HepG2 (cell line): Measurements from ENCODE around the gene TAS1R3. TPM values are rescaled to one million over a fixed set of nuclear protein-coding genes. Genes with fewer than 3 reads are reported as not detected.

Source experiments
- AGO1 ChIP-seq: fragments of 200-400 bp; formaldehyde crosslinking; IDR thresholded peaks from 2 replicates; pipeline ENCODE4 v1.6.1; 2017; ENCODE audit warnings: mild to moderate bottlenecking, low read depth, low read length, moderate library complexity; ENCODE audit not compliant: poor library complexity, severe bottlenecking
- CHCHD3 ChIP-seq: sonication (generic); formaldehyde crosslinking; IDR thresholded peaks from 2 replicates; pipeline ENCODE4 v1.8.0; 2022; ENCODE audit warnings: mild to moderate bottlenecking, missing genetic modification reagents, moderate library complexity
- CHD2 ChIP-seq: IDR thresholded peaks from 2 replicates; pipeline ENCODE4 v1.6.1; 2011; ENCODE audit warnings: low read depth, low read length, improper control_type of control experiment
- DBP ChIP-seq: sonication (generic); formaldehyde crosslinking; IDR thresholded peaks from 2 replicates; pipeline ENCODE4 v1.4.0; 2020; ENCODE audit warnings: missing genetic modification reagents; ENCODE audit errors: not compliant biosample characterization
- FOXA3 ChIP-seq: IDR thresholded peaks from 2 replicates; pipeline ENCODE4 v1.6.1; 2016; ENCODE audit warnings: missing genetic modification reagents, missing compliant biosample characterization
- FOXC1 ChIP-seq: sonication (generic); formaldehyde crosslinking; IDR thresholded peaks from 2 replicates; pipeline ENCODE4 v1.8.0; 2022; ENCODE audit warnings: mild to moderate bottlenecking, missing genetic modification reagents, borderline replicate concordance
- HDAC1 ChIP-seq: sonication (generic); formaldehyde crosslinking; IDR thresholded peaks from 2 replicates; pipeline ENCODE4 v1.5.1; 2020; ENCODE audit warnings: mild to moderate bottlenecking, missing genetic modification reagents
- HDAC2 ChIP-seq: sonication (generic); formaldehyde crosslinking; IDR thresholded peaks from 2 replicates; pipeline ENCODE4 v1.4.0; 2020; ENCODE audit warnings: missing genetic modification reagents
- KLF16 ChIP-seq, 2 experiments: sonication (generic) in 1 of 2; formaldehyde crosslinking in 1 of 2; IDR thresholded peaks; 2 replicates each; pipeline versions ENCODE4 v1.6.1 to v1.8.0; 2016 to 2023; ENCODE audit warnings: missing genetic modification reagents in 2 of 2, missing compliant biosample characterization in 1 of 2
- LCORL ChIP-seq, 2 experiments: fragments of 450-650 bp in 1 of 2; sonication (generic) in 1 of 2; formaldehyde crosslinking in 1 of 2; IDR thresholded peaks; 2 replicates each; pipeline versions ENCODE4 v1.5.0 to v1.6.1; 2017 to 2020; ENCODE audit warnings: antibody characterized with exemption in 1 of 2, missing genetic modification reagents in 1 of 2
- PAXIP1 ChIP-seq: sonication (generic); formaldehyde crosslinking; conservative IDR thresholded peaks from 2 replicates; pipeline ENCODE4 v1.4.0; 2020; ENCODE audit warnings: mild to moderate bottlenecking, missing genetic modification reagents, moderate library complexity
- SPEN ChIP-seq: sonication (generic); formaldehyde crosslinking; IDR thresholded peaks from 2 replicates; pipeline ENCODE4 v1.5.1; 2020; ENCODE audit warnings: low read depth, mild to moderate bottlenecking, missing genetic modification reagents
- SUZ12 ChIP-seq: fragments of 150-350 bp; IDR thresholded peaks from 2 replicates; pipeline ENCODE4 v1.6.1; 2014; ENCODE audit warnings: low read depth, low read length
- THAP11 ChIP-seq: IDR thresholded peaks from 2 replicates; pipeline ENCODE4 v1.6.1; 2016; ENCODE audit warnings: missing biosample characterization, missing genetic modification reagents
- XRCC5 ChIP-seq: fragments of 200-400 bp; formaldehyde crosslinking; optimal IDR thresholded peaks from 2 replicates; pipeline ENCODE3; 2017; ENCODE audit warnings: mild to moderate bottlenecking, low read length
- ZKSCAN5 ChIP-seq: sonication (generic); formaldehyde crosslinking; IDR thresholded peaks from 2 replicates; pipeline ENCODE4 v1.5.1; 2020; ENCODE audit warnings: mild to moderate bottlenecking, missing genetic modification reagents
- ZMYM3 ChIP-seq: sonication (generic); formaldehyde crosslinking; IDR thresholded peaks from 2 replicates; pipeline ENCODE4 v1.5.1; 2020; ENCODE audit warnings: mild to moderate bottlenecking, missing genetic modification reagents
- ZNF224 ChIP-seq: sonication (generic); formaldehyde crosslinking; IDR thresholded peaks from 2 replicates; pipeline ENCODE4 v1.5.0; 2020; ENCODE audit warnings: mild to moderate bottlenecking, missing genetic modification reagents
- ZNF234 ChIP-seq: sonication (generic); formaldehyde crosslinking; conservative IDR thresholded peaks from 2 replicates; pipeline ENCODE4 v1.5.1; 2020; ENCODE audit warnings: mild to moderate bottlenecking, missing genetic modification reagents
- ZNF512 ChIP-seq: sonication (generic); formaldehyde crosslinking; IDR thresholded peaks from 2 replicates; pipeline ENCODE4 v1.4.0; 2020; ENCODE audit warnings: mild to moderate bottlenecking, missing genetic modification reagents
- ZNF747 ChIP-seq: sonication (generic); formaldehyde crosslinking; IDR thresholded peaks from 2 replicates; pipeline ENCODE4 v1.8.1; 2023; ENCODE audit warnings: missing genetic modification reagents, mild to moderate bottlenecking, borderline replicate concordance
- ZNF792 ChIP-seq: IDR thresholded peaks from 2 replicates; pipeline ENCODE4 v1.6.1; 2016
- polyA plus RNA-seq, 8 experiments: library from polyadenylated mRNA; depleted of rRNA in 3 of 8; stranded (reverse) in 7 of 8; unstranded in 1 of 8; fragments of >200 nt; fragmentation: Illumina TruSeq in 4 of 8; extraction: Trizol in 4 of 8; gene quantifications; 2 replicates each; pipeline versions ENCODE4 v1.2.1 to v1.2.3, GENCODE V29; 2011 to 2016; ENCODE audit warnings: low read depth in 4 of 8, missing spikeins in 1 of 8, mixed read lengths in 1 of 8; ENCODE audit not compliant: insufficient read depth in 1 of 8
- total RNA-seq, 5 experiments: library from RNA; depleted of rRNA; stranded (reverse); fragments of >200 nt; fragmentation: Illumina TruSeq; extraction: Trizol; gene quantifications; 2 replicates each; pipeline ENCODE4 v1.2.3, GENCODE V29; 2016; ENCODE audit warnings: low read depth in 1 of 5
- TF ChIP-seq, protein P1 (sequence below): IDR thresholded peaks from 2 replicates; pipeline ENCODE4 v1.6.1; 2018; ENCODE audit warnings: missing genetic modification reagents, mild to moderate bottlenecking, missing compliant biosample characterization

TAS1R3 gene
- total and polyA plus RNA-seq, 2 of the 13 experiments (the other 11 are each of a cell fraction or from before 2014, with no cell fraction given) = 0.13 to 0.15 TPM

DNA sequence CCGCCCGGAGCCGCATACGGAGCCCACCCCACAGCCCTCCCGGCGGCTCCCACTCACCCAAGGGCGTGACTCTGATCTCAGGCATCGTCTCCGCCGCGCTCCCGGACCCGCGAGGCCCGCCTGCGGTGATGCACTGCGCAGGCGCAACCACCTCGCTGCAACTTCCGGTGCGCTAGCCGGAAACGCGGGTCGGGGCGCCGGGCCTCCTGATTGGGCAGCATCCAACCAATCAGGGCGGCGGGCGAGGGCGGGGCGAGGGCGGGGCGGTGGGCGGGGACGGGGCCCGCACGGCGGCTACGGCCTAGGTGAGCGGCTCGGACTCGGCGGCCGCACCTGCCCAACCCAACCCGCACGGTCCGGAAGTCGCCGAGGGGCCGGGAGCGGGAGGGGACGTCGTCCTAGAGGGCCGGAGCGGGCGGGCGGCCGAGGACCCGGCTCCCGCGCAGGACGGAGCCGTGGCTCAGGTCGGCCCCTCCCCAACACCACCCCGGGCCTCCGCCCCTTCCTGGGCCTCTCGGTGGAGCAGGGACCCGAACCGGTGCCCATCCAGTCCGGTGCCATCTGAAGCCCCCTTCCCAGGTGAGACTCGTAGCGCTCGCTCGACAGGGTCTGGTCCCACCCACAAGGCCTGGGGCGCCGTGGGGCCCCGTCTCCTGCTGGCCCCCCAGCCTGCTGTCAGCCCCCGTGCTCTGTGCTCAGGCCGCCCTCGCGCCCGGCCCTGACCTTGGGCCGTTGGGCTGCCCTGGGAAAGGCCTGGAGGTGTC is 6.4 kb upstream of the TAS1R3 start, which contains the start of the genes CPTP and INTS11 (continued):
- no peak for TF ChIP-seq ZNF512
- peak; percentile 74; the same call in 1 of the 2 replicates for TF ChIP-seq ZNF234 (CRISPR knock-in tag)
- 0 out of 2 replicates have a peak, but pooled peaks have one; percentile 14 for TF ChIP-seq HDAC2 (CRISPR knock-in tag)
- TF ChIP-seq LCORL (IDR thresholded peaks at IDR 0.05) = no peak
- peak; percentile 82 for TF ChIP-seq LCORL (CRISPR knock-in tag; IDR thresholded peaks at IDR 0.05)
- no peak for TF ChIP-seq SUZ12
- TF ChIP-seq FOXA3 = no peak
- no peak for TF ChIP-seq CHCHD3 (CRISPR knock-in tag)
- no peak for TF ChIP-seq DBP (CRISPR knock-in tag)
- TF ChIP-seq, protein P1, sequence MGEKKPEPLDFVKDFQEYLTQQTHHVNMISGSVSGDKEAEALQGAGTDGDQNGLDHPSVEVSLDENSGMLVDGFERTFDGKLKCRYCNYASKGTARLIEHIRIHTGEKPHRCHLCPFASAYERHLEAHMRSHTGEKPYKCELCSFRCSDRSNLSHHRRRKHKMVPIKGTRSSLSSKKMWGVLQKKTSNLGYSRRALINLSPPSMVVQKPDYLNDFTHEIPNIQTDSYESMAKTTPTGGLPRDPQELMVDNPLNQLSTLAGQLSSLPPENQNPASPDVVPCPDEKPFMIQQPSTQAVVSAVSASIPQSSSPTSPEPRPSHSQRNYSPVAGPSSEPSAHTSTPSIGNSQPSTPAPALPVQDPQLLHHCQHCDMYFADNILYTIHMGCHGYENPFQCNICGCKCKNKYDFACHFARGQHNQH (CRISPR knock-in tag) = peak; percentile 46; the same call in 1 of the 2 replicates
- 0 out of 2 replicates have a peak, but pooled peaks have one; percentile 11 for TF ChIP-seq ZMYM3 (CRISPR knock-in tag)
- no peak for TF ChIP-seq AGO1
- peak; percentile 12 for TF ChIP-seq XRCC5
- TF ChIP-seq ZNF792 = no peak; the same call in 1 of the 2 replicates
- TF ChIP-seq ZNF224 (CRISPR knock-in tag) = peak; percentile 31; the same call in 1 of the 2 replicates
- peak; percentile 72 for TF ChIP-seq HDAC1 (CRISPR knock-in tag)
- TF ChIP-seq ZKSCAN5 = no peak
- peak; percentile 64 for TF ChIP-seq FOXC1 (CRISPR knock-in tag)
- TF ChIP-seq CHD2 = no peak
- TF ChIP-seq ZNF747 (CRISPR knock-in tag) = peak; percentile 93
- peak; percentile 53 for TF ChIP-seq PAXIP1 (CRISPR knock-in tag)
- TF ChIP-seq SPEN (CRISPR knock-in tag) = peak; percentile 81
- peak; percentile 85 for TF ChIP-seq THAP11
- TF ChIP-seq KLF16 (CRISPR knock-in tag; IDR thresholded peaks at IDR 0.05) = peak in 1 of 2 experiments; percentile 12; a peak in 1 of 4 replicates
